GM19463 (cell line): Measurements from ENCODE around the gene SMC3.

Source experiments
- ATAC-seq: cut with Tn5 transposase; IDR thresholded peaks from one replicate; pipeline ENCODE4 v1.9.1; 2021; ENCODE audit warnings: mild to moderate bottlenecking, moderate library complexity; ENCODE audit not compliant: unreplicated experiment

SMC3 gene

DNA sequence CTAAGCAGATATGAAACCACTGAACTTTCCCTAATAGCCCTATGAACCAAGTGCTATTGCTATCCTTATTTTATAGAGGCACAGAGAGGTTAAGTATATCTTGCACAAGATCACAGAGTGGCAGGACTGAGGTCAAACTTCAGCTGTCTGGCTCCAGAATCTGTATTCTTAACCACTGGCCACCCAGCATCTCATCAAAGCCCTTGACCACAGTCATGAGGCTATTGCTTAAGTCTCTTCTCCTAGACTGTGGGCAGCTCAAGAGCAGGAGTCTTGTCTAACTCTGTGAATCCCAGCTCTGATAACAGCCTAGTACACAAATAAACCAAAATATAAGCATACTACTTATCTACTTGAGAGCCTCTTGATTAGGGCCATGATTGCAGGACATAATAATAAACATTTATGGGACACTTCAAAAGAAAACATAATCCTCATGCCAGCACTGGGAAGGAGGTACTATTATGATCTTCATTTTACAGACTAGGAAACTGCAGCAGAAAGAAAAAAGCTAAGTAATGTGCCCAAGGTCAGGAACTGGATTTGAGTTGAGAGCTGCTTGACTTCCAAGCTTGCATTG lies 22.4 kb upstream of the SMC3 start:
- no peak for ATAC-seq

DNA sequence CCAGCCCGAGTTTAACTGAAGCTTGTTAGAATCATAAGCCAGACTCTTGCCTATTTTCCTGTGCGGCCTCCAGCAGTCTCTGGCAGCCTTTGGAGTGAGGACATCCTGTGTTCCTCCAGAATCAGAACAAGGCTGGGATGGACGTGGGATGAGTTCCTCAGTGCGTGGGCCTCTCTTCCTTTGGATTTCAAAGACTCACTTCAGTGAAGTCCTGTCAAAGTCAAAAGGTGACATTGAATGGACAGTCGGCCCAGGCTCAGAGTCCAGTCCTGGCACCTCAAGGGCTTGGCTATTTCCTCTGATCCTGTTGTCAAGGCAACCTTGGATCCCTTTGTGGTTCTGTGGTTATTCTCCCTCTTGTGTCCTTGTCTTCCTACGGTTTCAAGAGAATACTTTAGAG lies 21.4 kb upstream of the SMC3 start:
- no peak for ATAC-seq

DNA sequence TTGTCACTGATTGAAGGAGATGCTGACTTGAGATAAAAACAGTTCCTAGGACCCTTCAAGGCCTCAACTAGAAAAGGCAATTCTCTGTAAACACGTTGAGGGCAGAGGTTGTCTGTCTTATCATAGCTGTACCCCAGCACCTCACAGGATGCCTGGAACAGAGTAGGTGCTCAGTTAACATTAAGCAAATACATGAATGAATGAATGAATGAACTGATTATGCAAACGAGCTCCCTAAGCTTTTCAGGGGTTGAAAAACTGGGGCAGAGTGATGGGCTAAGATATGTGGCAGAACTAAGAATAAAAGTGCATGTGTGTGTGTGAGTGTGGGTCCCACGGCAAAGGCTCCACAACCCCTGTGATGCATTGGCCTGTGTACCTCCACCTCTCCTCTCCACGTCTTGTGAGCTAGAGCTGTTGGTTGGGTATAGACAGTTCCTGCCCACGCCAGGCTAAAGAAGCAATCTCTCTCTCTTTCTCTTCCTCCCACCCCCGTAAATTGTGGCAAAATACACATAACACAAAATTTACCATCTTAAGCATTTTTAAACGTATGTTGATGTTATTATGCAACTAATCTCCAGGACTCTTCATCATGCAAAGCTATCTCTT lies 20.9 kb upstream of the SMC3 start:
- ATAC-seq = no peak

DNA sequence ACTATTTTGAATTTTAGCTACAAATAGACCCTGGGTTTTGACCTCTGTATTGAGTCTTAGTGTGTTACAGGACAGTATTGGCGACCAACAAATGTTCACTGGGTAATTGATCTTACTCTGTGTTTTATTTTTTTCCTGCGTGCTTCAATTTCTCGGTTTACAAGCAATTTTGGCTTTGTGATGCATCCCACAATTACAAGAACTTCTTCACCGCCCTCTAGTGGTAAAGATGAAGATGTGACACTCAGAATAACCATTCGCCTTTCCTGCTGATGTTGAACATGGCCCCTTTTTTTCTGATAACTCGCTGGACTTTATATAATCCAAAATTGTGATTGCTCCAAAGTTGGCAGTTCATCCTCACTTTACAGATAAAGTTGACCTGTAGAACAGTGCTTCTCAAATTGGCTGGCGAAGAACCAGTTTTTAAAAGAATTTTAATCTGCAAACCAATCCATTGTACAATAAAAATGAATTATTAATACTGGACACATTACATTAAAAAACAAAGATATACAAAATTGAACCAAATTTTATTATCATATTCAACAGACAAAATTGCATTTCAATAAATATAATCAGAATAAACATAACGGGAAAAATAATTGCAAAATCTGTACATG lies 20.2 kb upstream of the SMC3 start:
- no peak for ATAC-seq

DNA sequence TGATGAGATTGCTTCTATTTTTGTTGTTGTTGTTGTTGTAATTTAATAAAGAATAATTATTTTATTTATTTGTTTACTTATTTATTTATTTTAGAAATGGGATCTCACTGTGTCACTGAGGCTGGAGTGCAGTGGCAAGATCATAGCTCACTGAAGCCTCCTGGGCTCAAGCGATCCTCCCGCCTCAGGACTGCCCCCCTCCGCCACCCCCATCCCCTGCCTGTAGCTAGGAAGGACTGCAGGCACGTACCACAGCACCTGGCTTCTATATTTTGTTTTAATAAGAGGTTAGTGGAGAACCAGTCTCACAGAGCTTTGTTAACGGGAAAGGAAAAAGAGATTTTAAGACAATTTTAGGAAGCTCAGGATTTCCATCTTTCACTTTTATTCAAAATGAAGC lies 19.5 kb upstream of the SMC3 start:
- ATAC-seq = no peak

DNA sequence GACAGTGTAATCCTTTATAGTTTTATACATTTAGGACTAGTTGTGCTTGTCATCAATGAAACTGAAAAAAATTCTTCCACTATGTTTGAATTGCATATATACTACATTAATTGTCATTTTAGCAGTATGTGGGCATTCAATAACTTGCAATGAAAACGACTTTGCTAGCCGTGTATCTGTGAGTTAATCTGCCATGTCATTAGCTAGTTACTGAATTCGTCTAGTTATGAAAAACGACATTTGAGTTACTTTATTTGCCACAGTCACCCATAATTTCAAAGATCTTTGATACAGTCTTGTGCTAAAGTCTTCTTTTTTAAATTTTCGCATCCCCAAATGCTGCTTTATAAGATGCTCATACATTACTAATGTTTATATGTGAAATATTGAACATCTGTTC lies 18.3 kb upstream of the SMC3 start:
- ATAC-seq = no peak

DNA sequence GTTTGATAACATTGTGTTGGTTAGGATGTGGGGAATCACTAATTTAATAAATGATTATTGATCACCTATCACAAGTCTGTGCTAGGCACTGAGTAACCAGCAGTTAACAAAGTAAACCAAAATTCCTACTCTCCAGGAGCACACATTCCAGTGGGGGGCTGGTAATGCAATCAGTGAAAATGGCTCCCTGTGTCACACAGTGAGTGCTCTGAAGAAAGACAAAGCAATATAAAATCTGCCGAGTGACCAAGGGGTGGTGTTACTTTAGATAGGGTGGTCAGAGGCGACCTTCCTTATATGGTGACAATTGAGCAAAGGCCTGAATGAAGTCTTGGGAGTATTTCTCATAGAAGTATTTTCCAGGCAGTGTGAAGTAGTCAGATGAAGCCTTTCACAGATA lies 13.6 kb upstream of the SMC3 start:
- ATAC-seq = no peak

DNA sequence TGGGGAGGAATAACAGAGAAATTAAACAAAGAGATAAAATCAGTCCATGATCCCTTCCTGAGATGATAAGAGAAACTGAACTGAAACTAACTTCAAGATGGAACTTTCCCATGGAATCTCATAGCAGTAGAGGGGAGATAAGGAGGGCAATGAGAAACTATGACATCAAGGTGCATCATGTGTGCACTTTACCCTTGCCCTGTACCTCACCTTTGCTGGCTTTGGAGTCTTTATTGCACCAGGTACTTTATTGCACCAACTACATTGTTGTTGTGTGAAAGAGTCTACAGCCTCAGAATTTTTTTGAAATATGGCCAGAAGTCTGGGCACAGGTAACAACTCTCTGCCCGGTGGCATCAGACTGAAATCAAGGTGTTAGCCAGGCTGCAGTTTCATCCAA lies 11.2 kb upstream of the SMC3 start:
- ATAC-seq = no peak

DNA sequence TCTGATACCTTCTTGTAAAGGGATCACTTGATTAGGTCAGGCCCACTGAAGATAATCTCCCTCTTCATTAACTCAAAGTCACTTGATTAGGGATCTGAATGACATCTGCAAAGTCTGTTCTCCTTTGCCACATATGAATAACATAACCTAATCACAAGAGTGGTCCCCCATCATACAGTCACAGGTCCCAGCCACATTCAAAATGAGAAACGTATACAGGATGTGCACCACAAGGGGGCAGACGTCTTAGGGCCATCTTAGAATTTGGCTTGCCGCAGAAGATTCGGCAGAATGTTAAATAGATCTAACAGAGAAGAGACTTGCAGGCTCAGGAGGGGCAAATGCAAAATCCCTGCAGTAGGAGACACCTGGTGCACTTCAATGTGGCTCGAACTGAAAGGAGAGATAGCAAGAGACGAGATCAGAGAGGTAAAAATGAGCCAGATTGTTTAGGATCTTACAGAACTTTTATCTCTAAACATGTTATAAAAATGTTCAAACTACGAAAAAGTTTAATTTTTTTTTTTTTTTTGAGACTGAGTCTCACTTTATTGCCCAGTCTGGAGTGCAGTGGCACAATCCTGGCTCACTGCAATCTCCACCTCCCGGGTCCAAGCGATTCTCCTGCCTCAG lies 10.4 kb upstream of the SMC3 start:
- no peak for ATAC-seq

DNA sequence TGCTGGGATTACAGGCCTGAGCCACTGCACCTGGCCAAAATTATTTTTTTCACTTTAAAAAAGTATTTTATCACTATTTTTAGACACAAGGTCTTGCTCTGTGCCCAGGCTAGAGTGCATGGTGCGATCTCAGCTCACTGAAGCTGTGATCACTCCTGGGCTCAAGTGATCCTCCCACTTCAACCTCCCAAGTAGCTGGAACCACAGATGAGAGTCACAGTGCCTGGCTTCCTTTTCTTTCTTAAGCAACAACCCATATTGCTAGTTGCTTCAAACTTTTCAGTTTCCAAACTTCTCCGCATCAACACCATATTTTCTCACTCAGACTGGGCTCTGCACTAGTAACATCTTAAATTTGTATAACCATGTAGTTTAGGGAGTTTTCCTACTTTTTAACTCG lies 9.5 kb upstream of the SMC3 start:
- no peak for ATAC-seq

DNA sequence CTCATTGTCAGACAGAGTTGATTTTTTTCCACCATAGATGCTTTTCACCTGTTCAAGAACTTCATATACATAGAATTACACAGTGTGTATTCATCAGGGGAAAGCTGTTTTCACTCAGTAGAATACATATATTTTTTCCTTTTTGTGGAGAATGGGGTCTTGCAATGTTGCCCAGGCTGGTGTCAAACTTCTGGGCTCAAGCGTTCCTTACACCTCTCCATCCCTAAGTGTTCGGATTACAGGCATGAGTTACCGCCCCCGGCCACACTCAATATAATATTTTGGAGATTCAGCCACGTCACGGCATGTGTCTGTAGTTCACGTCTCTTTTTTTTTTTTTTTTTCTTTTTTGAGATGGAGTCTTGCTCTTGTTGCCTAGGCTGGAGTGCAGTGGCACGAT lies 7.5 kb upstream of the SMC3 start:
- no peak for ATAC-seq

DNA sequence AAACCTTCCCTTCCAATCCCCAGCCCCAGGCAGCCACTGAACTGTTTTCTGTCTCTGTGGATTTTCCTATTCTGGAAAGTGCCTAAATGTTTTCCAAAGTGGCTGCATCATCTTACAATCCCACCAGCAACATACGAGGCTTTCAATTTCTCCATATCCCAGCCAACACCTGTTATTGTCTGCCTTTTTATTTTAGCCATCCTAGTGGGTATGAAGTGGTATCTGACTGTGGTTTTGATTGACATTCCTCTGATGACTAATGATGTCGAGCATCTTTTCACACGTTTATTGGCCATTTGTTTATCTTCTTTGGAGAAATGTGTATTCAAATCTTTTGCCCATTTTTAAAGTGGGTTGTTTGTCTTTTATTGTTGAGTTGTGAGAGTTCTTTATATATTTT lies 6.2 kb upstream of the SMC3 start:
- ATAC-seq = no peak

DNA sequence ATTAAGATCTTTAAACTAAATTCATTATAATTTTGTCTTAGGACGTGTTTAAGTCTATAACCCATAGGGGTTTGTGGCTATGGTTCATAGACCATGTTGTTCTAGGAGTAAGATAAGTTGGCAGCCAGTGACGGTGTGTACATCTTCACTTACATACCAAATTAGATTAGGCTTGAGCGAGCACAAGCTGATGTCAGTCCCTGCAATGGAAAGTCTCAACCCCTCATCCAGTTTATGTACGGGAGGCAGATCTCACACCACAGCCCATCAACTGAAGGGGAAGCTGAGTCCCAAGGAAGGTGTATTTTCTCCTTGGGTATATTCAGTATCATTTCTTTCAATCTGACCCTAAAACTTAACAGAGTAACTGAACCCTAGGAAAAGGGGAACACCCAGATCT lies 5.1 kb upstream of the SMC3 start:
- no peak for ATAC-seq

DNA sequence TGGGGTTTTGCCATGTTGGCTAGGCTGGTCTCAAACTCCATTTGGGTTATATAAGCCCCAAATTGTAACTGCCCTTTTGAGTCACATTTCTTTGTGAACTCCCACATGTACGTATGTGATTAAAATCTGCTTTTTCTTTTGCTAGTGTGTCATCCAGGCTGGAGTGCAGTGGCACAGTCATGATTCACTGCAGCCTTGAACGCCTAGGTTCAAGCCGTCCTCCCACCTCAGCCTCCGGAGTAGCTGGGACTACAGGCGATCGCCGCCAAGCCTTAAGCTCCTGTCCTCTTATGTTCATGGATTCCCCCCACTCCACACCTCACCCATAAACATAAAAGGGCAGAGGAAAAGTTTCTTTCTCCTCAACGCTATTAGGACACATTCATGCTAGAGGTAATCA lies 4.4 kb upstream of the SMC3 start:
- no peak for ATAC-seq

DNA sequence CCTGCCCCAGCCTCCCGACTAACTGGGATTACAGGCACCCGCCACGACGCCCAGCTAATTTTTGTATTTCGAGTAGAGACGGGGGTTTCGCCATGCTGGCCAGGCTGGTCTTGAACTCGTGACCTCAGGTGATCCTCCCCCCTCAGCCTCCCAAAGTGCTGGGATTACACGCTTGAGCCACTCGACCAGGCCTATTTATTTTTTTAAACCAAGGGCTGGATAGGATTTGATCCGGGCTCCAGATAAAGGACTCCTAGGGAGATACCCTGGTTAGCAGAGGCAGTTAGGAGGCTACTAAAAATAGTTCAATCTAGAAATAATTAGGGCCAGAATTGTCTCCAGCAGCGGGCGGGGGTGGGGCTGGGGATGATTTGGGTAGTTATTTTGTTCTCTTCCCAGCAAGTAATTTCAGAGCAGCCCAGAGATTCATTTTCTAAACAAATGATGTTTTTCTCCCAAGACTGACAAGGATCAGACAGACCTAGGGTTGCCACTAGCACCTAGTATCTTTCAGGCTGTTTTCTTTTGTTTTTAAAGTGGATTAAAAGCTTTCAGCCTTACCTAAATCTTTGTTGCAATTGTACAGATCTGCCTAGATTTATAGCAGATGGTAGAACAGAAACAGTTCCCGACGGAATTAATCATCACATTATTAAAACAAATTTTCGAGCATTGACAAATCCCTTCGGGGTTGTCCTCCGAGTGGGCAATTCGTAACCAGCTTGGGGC lies 859 bp upstream of the SMC3 start:
- no peak for ATAC-seq

DNA sequence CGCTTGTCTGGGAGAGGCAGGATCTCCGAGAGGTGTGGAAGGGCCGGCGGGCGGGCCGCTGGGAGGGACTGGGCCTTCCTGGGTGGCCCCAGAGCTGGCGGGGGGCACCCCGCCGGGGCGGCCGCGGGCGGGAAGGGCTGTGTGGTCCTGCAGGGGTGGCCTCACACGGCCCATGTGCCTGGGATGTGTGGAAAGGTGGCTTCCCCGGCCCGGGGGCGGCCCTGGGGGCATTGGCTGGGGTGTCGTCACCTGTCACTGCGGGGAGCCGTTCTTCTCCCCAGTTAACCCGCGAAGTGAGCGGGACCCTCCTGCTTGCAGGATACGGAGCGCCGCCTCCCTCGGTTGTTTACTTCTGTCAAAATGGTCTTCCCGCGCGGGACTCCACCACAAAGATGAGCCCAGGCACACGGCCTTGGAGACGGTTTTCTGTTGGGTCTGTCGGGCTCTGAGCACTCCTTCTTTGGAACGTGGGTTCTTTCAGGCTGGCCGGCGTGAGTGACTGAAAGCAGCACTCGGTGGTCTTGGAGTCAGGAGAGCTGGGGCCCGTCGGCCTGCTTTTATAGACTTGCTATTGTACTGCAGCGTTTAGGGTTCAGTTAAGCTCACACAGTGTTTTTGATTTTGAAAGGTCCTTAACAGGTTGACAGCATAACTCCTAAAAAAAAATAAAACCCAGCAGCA lies 700 bp downstream of the SMC3 start:
- peak; percentile 29 for ATAC-seq

DNA sequence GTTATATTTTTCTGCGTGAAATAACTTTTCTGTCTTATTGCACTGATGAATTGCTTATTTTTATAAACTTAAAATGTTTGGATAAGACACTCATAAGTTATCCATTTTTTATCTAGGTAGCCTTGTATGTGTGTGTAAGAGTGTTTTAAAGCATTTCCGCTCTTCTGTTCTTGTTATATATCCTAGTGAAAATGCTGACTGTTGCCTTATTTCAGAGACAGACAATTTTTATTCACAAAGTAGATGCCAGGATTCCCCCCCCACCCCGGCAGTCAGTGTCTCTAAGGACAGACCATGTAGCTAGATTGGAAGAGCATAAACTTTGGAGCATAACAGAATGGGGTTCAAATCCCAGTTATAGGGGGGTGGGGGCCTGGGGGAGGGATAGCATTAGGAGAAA lies 1.6 kb downstream of the SMC3 start:
- ATAC-seq = no peak

DNA sequence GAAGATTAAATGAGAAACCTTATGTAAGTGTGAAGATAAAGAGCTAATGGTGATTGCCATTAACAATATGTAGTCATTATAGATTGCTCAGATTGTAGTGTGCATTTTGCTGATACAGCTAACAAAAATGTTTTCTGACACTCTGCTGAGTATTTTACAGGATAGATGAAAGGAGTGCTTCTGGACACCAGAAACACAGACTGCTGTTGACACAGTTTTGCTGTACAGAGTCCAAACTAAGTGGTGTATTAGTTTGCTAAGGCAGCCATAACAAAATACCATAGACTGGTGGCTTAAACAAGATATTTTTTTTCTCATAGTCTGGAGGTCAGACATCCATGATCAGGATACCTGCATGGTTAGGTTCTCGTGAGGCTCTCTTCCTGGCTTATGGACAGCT lies 2.2 kb downstream of the SMC3 start:
- ATAC-seq = no peak

DNA sequence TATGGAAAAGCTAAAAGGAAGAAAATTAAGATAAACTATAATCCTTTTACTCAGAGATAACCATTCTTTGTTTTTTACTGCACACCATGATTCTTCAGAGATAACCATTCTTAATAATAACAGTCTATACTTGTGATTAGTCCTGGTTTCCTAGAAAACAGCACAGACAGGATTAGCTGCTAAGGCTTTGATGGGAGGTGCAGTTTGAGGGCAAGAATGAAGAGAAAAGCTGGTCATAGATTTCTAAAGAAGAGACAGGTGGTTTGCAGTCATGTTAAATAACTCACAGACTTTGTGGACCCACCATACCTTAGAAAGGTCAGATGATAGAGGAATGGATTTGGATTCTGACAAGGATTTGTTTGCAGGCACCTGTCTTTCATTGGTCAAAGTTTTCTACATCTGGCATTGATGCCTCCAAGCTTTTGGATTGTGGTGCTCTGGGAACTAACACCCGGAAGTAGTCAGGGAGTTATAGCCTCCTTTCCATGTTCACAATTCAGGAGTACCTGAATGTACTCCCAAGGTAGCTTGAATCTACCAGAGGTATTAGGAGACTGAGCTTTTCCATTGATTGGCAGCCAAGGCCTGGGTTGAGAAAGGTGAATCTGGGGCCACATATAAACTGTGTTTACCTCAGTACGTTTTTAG lies 3.7 kb downstream of the SMC3 start:
- ATAC-seq = no peak

DNA sequence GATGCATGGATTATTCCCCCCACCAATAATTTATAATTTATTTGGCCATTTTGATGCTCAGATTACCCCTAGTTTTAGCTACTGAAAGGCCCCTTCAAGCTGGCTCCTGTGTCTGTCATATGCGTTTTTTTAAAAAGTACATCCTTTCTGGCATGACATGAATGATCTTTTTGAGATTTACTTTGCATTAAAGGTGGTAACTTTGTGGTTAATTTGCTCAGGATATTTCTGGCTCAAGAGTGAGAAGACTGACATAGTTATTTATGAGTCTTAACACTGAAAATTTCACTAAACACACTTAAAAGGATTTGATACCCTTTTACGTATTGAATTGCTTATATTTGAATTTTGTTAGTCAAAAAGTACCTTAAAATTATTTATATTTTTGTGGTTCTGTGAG lies 5.4 kb downstream of the SMC3 start:
- ATAC-seq = no peak

DNA sequence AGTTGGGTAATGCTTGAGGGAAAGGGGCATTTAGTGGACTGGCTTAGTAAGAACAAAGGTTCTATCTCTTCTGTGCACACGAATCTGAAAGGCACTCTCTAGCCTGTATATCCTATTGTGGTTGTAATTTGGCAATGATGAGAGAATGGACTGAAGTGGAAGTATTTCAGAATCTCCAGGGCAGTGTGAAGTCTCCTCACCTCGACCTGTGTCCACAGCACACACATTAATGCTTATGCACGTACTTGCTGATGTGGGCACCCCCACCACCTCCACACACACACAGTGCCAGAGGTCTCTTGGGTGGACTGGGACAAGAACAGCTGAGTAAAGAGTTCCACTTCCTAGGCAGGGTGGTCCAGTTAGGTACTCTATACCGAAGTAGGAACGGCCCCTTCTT lies 6.9 kb downstream of the SMC3 start:
- no peak for ATAC-seq
